SW 1271 (cell line): Measurements from ENCODE around the gene CBFB.
"Not testable (repeated sequence)": the region's sequence is repeated elsewhere in the genome, so short reads cannot be mapped to it uniquely, and the experiment has no call there.

Experiments
- DNase-seq, 2 experiments: peaks; one replicate each; lab custom pipeline; 2025; lab: John Stamatoyannopoulos, UW

Gene CBFB

GRCh38 chr16:67041520-67041919 is 12.6 kb downstream of the CBFB start:
- not testable (repeated sequence) for DNase-seq

DNA sequence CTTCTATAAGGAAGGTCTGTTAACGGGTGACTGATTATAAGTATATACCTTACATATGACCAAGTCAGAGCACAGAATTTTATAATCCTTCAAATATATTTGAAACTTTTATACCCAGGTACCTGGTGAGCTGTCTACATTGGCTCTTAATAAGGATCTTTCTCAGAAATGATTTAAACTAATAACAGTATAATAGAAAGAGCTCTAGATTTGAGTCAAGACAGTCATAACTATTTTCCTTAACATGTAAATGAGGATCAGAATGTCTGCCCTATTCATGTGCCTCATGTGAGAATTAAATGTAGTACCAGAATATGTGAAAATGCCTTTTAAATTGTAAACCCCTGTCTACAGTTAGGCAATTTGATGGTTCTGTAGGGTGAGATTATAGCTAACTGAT is 14.5 kb downstream of the CBFB start:
- no peak for DNase-seq

GRCh38 chr16:67050796-67051195 is 21.8 kb downstream of the CBFB start:
- DNase-seq = no peak

- DNase-seq = no peak
Measured at GRCh38 chr16:67052399-67052798, 23.4 kb downstream of the CBFB start.

- DNase-seq = no peak
Measured at GRCh38 chr16:67053767-67054334, 24.9 kb downstream of the CBFB start.

DNA sequence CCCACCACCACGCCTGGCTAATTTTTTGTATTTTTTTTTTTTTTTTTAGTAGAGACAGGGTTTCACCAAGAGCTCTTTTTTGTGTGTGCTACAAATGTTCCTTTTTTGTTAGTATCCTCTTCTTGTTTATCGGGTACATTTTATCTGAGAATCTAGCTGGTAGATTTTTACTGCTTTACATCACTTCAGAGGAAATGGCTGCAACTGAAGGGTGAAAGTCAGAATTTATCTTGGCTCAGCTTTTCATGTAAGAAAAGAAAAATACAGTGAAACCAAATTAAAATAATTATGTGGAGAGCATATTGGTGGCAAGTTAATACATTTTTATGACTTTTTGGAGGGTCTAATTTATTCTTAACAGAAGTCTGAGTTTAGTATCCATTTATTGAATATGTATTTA is 26.0 kb downstream of the CBFB start:
- DNase-seq = no peak

DNA sequence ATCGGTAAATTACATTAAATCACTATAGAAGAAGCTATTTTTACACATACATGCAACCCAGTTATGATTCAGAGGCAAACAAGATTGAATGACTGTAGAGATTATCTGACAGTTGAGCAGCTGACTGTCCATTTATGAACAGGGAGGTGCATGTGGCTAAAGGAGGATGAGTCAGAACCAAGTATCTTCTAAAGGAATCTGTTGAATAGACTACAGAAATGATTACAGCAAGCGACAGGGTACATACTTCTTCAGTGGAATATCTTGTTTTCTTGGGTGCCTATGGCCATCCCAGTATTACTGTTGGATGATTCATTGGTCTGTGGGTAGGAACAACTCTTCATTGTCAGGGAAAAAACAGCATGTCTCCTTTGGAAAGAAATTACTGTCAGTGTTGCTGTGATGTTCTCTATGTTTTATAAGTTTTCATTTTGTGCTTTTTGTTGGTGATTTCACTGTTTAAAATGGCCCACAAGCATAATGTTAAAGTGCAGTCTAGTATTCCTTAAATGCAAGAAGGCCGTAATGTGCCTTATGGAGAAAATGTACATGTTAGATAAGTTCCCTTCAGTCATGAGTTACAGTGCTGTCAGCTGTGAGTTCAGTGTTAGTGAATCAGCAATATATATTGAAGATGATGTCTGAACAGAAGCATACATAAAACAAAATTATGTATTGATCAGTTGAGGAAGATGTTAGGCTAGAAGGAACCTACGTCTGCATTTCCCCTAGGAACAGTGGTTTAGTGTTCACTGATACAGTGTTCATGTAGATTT is 27.0 kb downstream of the CBFB start:
- DNase-seq = peak; percentile 37 to 76

DNA sequence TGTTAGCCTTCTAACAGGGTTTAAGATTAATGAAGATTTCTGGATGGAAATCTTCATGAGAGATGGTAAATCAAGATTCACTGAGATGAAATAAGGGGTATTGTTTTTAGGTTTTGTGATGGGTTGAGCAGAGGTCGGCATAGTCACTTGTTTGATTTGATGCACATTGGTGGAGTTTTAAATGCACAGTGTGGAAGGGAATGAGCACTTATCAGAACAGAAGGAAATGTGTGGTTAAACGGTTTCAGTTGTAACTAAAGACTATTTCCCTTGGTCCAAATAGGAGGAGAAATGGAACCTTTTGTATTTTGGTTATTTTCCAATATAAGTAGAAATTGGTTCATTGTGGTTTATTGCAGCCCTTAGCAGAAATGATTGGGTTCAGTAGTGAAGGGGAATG is 34.1 kb downstream of the CBFB start:
- no peak for DNase-seq

GRCh38 chr16:67068212-67068753 is 39.3 kb downstream of the CBFB start:
- no peak for DNase-seq

- DNase-seq = no peak
Measured at GRCh38 chr16:67071476-67072048, 42.6 kb downstream of the CBFB start.

- DNase-seq = no peak
Measured at GRCh38 chr16:67075331-67075730, 46.4 kb downstream of the CBFB start.

DNA sequence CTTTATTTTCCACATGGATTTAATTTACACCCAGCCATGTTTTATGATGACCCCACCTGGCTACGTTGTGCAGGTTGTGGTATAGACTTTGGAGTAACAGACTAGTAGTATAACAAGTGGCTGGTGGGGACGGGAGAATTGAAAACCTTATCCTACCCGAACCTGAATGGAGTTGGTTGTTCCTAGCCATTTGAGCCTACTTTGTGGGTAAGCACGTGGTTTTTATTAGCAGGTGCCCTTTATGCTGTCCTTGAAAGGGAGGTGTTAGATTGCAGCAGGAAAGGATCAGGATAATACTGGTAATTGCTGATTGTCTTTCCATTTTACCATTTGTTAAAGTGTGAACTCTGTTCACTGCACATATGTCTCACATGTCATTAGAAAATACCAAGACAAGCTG is 48.9 kb downstream of the CBFB start:
- no peak for DNase-seq

DNA sequence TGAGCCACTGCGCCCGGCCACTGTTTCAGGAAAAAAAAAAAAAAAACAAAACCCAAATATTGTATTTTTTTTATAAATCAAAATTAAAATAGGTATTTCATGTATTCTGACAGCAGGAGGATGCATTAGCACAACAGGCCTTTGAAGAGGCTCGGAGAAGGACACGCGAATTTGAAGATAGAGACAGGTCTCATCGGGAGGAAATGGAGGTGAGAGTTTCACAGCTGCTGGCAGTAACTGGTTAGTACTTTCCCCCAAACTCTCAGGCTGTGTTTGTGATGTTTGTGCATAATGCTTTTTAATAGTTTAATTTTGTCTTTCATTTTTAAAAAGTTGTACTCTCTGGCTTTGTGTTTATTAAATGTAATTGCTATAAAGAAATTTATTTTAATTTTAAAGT is 53.2 kb downstream of the CBFB start:
- no peak for DNase-seq

GRCh38 chr16:67082891-67083290 is 53.9 kb downstream of the CBFB start:
- DNase-seq = no peak

GRCh38 chr16:67084345-67085028 is 55.5 kb downstream of the CBFB start:
- DNase-seq = no peak

DNA sequence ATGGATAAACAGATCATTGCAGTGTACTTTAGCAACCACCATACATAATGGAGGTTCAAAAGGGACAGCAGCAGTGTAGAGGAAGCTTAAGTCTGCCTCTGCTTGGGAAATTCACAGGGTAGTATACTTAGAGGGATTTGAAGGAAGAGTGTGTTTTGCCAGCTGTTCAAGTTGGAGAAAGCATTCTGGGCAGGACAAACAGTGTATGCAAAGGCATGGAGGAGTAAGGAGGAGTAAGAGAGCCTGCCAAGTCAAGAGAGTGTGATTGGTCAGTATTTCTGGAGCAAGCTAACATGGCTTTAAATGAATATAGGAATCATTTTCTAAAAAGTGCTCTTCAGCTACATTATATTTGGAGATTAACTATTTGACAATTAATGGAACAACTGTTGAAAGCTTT is 57.9 kb downstream of the CBFB start:
- DNase-seq = no peak

DNA sequence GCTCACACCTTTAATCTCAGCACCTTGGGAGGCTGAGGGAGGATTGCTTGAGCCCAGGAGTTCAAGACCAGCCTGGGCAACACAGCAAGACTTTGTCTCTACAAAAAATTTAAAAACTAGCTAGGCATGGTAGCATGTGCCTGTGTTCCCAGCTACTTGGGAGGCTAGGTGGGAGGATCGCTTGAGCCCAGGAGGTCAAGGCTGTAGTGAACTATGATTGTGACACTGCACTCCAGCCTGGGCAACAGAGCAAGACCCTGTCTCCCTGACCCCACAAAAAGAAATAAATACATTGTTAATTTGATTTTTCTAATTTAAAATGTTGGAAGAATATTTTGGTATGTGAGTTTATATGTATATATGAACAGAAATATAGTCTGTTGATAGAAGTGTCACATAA is 58.3 kb downstream of the CBFB start:
- no peak for DNase-seq

DNA sequence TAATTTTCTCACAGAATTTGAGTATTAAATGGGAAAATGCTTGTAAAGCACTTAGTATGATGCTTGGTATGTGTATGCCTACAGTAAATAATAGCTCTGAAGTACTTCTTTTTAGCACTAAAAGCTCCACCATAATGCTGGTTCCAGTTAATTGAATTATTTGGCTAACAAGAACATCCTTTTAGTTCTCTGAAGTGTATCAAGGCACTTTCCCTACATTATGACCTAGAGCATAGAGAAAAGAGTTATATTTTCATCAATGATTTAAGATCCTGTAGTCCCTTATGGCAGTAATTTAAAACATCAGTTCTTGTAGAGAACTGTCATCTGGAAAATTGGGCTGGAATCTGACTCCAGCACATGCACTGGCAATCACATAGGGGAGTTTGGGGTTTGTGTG is 58.9 kb downstream of the CBFB start:
- DNase-seq = no peak

GRCh38 chr16:67088551-67088950 is 59.6 kb downstream of the CBFB start:
- DNase-seq = no peak

GRCh38 chr16:67089101-67089500 is 60.2 kb downstream of the CBFB start:
- no peak for DNase-seq

DNA sequence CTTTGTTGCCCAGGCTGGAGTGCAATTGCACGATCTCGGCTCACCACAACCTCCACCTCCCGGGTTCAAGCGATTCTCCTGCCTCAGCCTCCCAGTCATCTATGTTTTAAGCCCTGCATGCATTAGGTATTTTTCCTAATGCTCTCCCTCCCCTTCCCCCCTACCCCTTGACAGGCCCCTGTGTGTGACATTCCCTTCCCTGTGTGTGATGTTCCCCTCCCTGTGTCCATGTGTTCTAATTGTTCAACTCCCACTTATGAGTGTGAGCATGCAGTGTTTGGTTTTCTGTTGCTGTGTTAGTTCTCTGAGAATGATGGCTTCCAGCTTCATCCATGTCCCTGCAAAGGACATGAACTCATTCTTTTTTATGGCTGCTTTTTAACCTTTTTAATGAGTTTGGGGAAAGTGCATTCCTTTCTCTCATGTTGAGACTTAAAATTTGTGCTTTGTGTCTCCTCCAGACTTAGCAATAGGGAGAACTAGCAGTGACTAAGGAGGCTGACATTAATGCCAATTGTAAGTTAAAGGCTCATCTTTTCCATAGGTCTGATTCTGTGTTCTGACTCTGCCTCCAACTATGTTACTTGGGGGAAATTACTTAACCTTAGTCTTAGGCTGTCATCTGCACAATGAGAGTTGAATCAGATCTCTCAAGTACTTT is 63.1 kb downstream of the CBFB start:
- DNase-seq = no peak

DNA sequence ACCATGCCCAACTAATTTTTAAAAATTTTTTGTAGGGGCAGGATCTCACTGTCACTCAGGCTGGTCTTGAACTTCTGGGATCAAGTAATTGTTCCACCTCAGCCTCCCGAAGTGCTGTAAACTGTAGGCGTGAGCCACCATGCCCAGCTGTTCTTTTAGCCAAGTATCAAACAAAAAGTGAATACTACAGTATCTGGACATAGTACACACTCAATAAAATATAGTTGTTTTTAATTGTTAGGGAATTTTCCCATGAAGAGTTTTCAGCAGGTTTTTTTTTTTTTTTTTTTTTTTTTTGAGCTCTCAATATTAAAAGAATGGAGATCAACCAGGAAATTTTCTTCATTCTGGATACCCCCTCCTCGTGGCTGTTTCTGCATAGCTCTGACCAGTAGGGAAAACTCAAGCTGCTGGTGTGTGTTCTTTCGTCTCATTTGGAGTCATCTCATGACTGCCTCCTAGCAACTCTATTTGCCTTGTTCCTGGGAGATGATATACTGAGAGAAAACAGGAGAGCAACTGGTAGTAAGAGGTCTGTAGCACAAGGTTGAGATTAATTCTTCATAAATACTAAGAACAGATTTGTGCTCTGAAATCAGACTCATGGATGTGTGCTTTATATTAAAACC is 64.3 kb downstream of the CBFB start:
- no peak for DNase-seq
